HG03039 (cell line): ENCODE data around the gene SLIT3.

Experiments used
- ATAC-seq: cut with Tn5 transposase; IDR thresholded peaks from one replicate; pipeline ENCODE4 v1.9.1; 2021; ENCODE audit warnings: mild to moderate bottlenecking, moderate library complexity; ENCODE audit not compliant: unreplicated experiment

The SLIT3 gene

DNA sequence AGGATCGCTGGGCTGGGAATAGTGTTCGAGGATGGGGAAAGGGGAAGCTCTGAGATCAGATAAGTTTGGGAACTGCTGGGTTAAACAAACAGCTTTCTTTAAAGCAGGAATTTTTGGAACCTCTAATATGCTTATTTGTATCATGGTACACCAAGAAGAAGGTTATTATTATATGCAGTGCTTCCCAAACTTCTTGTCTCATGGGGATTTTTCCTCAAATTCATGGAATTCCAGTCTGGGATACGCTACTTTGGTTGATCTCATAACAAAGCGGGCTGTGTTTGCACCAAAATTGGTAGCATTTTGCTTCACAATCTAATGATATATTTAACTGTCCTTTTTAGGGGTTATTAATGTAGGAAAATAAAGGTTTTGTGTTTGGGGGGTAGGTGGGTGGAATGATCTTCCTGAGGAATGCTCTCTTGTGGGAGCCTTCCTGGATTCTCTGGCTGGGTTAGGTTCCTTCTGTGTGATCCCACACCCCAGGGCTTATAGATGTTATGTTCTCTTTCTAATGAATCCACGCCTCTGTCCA lies 605.6 kb downstream of the SLIT3 start:
- no peak for ATAC-seq

DNA sequence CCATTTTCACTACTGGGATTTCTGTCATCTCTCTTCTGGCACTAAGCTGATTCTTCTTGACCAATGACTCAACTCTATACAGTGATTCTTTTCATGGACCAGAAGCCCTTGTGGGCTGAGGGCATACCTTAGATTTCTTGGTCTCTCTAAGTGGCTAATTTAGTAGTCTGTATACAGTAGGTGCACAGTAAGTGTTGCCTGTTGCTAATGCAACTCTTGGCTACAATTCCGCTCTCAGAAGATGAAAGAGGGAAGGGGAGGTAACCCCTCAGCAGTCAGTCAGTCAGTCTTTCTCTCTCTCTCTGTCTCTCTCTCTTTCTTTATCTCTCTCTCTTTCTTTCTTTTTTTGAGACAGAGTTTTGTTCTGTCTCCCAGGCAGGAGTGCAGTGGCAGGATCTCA lies 606.6 kb downstream of the SLIT3 start:
- ATAC-seq = no peak

DNA sequence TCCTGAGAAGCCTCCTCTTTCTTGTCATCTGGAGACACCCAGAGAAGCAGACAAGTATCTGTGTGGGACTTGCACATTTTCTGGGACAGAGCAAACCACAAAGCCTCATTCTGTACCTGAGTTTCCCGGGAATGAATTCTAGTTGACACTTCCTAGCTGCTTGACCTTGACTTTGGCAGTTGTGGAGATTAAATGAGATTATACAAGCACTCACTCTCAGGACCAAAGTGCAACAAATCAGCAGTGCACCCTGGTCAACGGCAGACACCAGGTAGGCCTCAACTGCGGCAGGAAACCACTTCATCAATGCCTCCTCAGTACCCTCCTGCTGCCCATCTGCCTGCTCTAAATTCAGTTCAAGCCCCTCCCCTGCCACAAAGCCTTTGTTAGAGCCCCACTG lies 607.1 kb downstream of the SLIT3 start:
- no peak for ATAC-seq

DNA sequence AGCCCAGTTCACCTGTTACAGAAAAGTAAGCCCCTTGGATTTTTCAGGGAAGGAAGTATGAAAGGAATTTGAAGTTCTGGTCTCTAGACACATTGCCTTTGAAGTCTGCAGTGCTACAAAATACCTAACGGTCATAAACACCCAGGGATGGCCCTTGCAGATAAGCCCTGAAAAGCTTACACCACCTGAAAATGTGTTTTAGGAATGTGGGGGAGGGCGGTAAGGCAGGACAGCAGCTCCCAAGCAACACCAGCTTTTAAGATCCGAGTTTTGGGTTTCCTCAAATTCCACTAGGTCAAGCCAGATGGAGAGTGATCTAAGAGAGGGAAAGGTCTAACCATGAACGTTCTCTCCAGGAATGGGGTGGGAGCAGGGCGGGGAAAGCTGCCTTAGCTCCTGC lies 607.6 kb downstream of the SLIT3 start:
- no peak for ATAC-seq

DNA sequence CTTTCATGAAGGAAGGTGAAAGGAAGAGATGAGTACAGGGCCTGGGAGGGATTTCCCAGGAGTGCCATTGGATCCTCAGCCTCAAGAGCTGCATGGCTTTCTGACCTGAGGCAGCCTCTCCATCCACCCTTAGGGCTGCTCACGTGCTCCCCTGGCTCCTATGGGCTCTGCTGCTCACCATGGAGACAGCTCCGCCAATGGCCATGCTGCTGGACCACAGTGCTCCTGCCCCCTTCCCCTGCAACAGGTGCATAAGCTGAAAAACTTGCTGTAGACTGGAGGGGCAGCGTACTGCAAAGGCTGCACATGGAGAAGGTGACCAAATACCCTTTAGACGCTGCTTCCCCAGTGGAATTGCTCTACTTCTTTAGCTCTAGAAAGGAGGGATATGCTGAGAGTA lies 609.0 kb downstream of the SLIT3 start:
- ATAC-seq = no peak

DNA sequence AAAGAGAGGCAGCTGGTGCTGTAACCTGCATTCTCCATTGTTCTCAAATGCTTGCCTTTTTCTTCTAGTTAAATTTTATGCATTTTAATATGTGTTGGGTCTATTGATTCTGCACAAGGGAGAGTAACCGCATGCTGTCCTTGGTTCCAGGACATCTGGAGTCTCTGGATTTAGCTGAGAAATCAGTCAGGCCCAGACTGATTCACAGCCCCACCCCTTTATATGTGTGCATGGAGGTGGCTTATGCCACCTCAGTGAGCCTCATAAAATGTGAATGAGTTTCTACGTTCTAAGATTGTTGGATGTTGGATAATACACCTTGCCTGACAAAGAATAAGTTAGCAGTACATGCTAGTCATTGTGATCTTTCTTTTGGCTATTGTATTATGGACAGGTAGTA lies 611.7 kb downstream of the SLIT3 start:
- no peak for ATAC-seq

DNA sequence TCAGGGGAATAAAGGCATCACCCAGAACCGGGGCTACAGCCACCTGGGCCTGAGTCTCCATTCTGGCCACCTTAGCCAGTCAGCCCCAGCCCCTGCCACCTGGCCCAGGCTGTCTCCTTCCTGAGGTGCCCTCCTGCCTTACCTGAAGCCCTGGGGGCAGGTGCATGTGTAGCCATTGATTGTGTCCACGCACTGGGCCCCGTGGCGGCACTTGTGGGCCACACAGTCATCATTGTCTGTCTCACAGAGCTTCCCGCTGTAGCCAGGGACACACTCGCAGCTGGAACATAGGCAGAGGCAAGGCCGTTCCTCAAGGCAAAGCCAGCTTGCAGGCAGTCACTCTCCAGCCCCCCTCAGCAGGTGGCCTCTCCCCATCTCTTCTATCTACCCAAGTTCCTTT lies 614.1 kb downstream of the SLIT3 start:
- no peak for ATAC-seq

DNA sequence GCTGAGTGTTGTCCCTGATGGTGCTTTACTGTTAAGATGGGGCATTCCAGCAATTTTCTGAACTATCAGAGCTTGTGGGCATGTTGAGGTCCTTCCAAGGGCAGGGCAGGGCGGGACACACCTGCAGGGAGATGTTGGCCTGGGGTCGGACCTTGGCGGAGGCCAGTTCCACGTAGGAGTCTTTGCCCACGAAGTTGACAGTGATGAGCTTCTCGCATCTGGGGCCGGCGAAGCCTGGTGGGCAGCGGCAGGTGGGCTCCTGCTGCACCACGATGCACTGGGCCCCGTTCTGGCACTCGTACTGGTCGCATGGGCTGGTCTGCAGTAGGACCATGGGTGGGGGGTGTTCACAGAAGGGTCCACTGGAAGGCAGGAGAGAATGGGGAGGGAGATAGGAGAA lies 615.4 kb downstream of the SLIT3 start:
- ATAC-seq = no peak

DNA sequence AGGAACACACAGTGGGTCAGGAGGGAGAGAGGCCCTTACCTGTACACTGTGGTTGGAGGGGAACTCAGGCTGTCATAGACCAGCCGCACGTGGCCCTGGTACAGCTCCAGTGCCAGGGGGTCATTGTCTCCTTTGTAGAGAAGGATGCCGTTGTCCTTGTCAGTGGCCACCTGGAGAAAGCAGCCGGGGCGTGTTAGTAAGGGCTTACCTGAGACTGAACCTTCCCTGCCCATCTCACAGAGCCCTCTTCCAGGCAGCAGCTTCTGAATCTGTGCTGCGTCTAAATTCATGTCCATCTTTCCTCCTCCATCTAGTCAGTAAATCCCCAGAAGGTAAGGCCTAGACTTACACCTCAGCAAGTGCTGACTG lies 617.0 kb downstream of the SLIT3 start:
- ATAC-seq = no peak

DNA sequence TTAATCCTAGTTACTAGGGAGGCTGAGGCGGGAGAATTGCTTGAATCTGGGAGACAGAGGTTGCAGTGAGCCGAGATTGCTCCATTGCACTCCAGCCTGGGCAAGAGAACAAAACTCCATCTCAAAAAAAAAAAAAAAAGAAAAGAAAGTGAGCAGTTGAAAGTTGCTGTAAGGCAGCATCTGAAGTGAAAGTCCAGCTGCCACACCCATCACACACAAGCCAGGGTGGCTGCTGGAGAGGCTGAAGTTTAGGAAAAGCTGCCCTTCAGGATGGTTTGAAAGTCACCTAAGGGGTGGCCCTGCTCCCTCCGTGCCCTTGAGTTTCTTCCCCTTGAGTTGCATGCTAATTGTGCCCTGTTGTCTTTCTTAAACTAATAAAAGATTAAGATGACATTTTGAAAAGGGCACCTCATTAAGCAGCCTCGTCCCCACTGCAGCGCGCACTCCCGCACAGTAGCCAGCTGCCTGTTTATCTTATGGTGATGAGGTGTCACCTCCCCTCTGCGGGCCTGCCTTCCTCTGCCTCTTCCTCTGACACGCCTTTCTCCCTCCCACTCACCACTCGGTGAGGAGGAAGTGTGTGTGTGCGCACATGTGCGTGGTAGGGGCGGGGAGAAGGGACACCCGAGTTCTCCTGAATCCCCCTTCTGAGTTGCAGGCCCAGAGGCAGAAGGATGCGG lies 617.6 kb downstream of the SLIT3 start:
- ATAC-seq = no peak

DNA sequence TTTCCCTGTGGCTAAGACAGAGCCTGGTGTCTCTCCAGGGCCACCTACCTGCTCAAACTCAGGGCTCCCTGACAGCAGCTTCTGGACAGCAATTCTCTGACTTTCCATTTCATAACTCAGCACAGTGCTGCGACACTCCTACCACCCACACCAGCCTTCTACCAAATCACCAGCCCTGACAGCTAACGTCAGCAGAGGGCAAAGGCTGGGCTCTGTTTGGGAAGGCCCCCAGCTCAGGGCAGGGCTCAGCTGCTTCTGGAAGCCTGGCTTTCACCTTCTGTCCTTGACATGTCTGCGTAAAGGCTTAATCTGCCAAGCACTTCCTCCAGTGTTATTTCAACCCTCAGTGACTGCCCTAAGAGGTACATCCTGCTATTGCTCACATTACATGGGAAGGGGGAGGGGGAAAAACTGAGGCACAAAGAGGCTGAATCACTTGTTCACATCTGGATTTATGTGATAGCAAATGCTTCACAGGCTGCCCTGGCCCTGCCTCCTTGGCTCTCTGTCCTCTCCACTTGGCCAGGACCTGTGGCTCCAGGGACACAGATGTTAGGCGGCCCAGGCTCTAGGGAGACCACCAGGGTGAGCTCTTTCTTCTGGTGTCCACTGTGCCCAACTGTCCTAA lies 619.3 kb downstream of the SLIT3 start:
- no peak for ATAC-seq

DNA sequence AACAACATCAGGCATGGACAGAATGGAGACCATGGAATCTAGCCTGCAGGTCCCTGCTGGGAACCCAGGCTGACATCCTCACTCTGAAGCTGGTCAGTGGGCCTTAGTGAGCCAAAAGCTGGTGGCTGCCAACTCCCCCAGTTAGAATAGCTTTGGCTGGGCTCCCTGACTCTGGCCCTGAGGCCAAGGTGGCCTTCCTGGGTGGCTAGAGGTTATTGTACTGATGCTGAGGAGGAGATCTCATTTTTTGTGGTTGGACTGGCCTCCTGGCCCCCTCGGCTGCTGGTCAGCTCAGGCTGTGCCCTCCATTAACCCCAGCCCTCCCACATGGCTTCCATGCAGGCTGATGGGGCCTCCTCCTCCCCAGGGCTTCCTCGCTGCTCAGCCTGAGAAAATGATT lies 620.5 kb downstream of the SLIT3 start:
- no peak for ATAC-seq

DNA sequence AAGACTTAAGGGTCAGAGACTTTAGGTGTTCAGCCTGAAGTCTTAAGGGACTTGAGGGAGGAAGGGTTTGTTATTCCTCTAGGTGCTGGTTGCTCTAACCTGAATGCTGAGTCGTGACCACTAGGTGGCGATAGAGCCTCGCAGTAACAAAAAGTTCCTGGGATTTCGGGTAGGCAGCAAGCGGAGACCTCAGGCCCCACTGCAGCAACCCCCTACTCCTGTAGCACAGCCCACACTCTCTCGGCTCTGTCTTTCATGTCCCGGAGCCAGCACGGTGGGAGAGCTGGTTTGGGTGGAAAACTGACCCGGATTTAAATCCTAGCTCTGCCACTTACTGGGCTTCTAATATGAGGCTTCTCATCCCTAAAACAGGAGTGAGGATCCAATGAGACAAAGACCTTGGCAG lies 621.4 kb downstream of the SLIT3 start:
- no peak for ATAC-seq

DNA sequence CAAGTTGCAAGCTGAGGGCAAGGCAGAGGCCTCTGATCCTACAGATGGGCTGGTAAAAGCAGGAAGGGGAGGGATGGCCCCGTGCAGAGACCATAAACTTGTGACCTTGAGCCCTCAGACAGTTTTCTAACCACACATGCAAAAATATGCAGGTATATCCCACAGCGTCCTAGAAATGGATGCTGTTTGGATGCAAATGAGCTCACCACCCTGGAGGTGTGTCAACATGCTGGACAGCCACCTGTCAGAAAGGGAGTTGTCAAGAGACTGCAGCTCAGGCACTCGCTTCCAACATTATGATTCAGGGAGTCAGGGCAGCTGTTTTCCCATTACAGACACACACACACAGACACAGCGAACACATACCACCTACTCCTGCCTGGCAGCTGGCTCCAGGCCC lies 624.4 kb downstream of the SLIT3 start:
- no peak for ATAC-seq

DNA sequence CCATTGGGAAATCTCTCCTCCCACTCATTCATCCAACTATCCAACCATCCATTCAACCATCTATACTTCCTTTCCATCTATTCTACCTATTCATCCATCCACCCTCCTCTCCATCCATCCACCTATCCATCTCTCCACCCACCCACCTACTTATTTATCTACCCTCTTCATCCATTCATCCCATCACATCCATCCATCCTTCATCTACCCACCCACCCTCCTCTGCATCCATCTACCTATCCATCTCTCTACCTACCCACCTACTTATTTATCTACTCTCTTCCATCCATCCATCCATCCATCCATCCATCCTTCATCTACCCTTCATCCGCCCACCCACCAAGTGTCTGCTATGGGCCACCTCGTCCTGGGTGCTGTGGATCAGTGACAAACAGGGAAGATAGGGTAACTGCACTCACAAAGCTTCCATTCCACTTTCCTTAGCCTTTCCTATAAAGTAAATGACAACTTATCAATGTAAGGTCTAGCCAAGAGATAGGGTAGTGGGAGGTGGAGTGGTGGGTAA lies 625.0 kb downstream of the SLIT3 start:
- ATAC-seq = no peak

DNA sequence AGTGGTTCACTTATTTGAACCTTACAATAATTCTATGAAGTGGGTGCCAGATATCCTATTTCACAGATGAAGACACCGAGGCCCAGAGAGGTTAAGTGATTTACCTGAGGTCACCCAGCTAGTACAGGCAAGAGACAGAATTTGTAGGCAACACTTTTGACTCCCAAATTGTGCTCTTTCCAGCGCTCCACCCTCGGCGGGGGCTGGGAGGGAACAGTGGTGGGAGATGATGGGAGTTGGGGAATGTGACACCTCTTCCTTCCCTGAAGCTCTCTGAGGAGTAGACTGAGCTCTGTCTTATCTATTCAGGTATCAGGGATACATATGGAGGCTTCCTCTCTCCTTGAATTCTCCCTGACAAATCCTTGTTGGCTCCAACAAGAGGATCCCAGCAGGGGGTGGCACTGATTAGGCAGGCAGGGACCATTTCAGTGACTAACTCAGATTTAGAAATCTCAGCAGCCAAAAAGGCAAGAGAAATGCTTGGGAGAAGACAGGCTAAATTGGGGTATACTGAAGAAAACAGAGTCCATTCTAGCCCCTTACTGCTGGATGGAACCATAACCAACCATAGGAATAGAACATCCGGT lies 626.0 kb downstream of the SLIT3 start:
- ATAC-seq = no peak

DNA sequence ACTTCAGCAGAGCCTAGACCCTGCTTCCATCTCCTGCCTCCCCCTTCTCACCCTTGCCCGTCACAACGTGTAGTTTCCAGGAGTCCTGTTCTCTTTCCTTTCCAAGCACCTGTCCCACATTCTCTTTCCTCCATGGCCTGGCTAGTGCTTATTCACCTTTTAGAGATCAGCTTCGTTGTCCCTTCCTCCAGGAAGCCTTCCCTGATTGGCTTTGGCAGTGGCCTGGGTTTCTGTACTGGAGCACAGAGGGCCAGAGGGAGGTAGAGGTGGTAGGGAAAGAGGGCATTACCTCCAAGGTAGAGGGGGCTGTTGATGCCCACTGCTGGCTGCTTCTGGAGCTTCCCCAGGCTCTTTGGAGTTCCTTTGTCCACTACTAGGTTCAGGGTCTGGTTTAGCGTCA lies 628.1 kb downstream of the SLIT3 start:
- no peak for ATAC-seq

DNA sequence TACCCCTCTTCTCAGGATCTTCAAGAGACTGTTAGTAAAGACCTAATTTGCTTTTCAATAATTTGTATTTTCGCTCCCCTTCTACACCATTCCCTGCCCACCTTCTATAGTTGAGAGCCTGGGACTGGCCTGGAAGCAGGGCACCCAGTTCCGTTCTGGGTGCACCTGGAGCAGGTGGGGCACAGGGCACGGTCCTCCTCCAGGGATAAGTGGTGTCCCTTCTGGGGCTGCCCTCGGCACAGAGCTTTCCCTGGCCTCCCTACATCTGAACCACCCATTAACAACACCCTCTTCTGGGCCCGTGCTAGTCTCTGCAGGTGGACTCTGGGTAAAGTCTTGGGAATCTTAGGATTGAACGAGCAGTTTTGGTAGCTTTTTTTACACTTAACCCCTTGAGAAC lies 628.9 kb downstream of the SLIT3 start:
- ATAC-seq = no peak

DNA sequence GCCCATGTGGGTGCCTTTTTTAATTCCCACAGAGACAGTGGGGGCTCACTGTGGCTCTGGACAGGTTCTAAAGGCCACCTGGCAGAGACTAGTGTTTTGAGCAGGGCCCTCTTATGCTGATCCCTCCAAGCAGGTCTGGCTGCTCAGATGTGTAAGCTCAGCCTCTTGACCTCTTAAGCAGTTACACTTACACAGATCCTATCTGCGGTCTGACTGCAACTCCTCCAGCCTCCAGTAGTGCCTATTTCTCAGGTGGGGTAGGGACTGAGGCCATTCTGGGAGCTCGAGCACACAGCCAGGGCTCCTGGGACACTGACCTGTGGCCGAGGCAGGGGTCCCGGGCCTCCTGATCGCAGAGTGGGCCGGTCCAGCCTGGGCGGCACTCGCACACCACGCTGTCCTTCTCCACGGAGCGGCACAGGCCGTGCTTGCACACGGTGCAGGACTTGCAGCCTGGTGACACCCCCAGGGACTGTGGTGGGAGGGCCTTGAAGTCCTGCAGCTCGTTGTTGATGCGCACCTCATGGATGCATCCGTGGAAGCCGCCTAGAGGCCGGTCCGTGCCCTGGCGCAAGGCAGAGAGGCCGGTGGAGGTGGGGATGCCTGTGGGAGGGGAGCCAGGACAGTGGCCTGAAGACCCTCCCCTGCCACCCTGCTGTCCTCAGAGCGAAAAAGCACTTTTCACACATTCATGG lies 629.9 kb downstream of the SLIT3 start:
- ATAC-seq = no peak

DNA sequence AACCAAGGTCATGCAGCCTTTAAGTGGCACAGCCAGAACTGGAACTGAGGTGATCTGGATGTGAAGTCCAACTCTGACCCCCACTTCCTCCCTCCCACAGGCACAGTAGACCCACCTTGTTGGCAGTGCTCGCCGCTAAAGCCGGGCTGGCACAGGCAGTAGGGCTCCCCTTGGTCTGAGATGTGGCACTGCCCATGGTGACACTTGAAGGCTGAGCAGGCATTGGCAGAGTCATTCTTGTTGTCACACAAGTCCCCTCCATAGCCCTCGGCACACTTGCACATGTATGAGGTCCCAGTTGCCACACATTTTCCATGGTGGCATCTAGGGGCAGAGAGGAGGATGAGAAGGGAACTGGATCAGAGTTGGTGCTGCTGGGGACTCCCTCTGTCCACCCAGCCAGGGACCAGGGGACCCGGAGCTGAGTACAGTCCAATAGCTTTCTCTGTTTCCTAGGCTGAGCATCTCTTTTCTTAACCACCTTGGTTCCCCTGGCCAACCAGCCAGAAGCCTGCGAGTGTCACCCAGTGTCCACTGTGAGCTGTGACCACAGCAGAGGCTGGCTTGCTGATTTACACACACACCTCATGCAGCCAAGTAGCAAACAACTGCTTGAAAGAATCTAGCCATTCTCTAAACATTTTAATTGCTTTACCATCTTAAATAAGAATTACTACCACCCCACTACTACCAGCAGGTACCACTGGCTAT lies 631.1 kb downstream of the SLIT3 start:
- no peak for ATAC-seq

DNA sequence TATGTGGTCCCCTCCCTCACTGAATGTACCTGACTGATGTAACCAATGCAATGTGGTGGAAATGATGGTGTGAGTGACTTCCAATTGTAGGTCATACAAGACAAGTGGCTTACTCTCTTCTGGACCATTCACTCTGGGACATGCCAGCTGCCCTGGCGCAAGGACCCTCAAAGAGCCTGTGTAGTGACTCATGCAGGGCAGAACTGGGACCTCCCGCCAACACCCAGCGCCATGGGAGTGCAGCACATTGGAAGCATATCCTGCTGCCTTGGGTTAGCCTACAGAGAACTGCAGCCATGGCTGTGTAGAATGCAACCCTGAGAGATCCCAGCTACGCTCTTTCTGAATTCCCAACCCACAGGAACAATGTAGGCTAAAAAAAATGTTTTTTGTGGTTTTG lies 631.8 kb downstream of the SLIT3 start:
- no peak for ATAC-seq
